SK-N-SH (cell line): ENCODE measurements around the gene FAM227B.

Experiments
- CTCF ChIP-seq: fragments of 200-600 bp; sonication (generic); IDR thresholded peaks from 2 replicates; pipeline ENCODE4 v1.6.1; 2017; ENCODE audit warnings: antibody characterized with exemption, mild to moderate bottlenecking, moderate library complexity
- ELF1 ChIP-seq: IDR thresholded peaks from 2 replicates; pipeline ENCODE4 v1.4.0; 2012
- MAX ChIP-seq: IDR thresholded peaks from 2 replicates; pipeline ENCODE4 v1.4.0; 2012; ENCODE audit warnings: low read depth
- MXI1 ChIP-seq: IDR thresholded peaks from 2 replicates; pipeline ENCODE4 v1.6.1; 2012; ENCODE audit warnings: mild to moderate bottlenecking, low read depth, low read length, improper control_type of control experiment
- POLR2AphosphoS5 ChIP-seq: IDR thresholded peaks from 2 replicates; pipeline ENCODE4 v1.6.1; 2012; ENCODE audit warnings: low read depth, low read length
- SMC3 ChIP-seq: IDR thresholded peaks from 2 replicates; pipeline ENCODE4 v1.6.1; 2012; ENCODE audit warnings: low read depth, low read length, improper control_type of control experiment

GRCh38 chr15:49466119-49466518, 154.5 kb downstream of the FAM227B start:
- TF ChIP-seq CTCF (no peak), ELF1 (no peak), MAX (no peak), MXI1 (no peak), POLR2AphosphoS5 (no peak), SMC3 (no peak)
